Nephron (organoid): Measurements from ENCODE around the gene KCNQ1OT1.

Experiments used
- H3K27ac Mint-ChIP-seq, 3 experiments: 2 replicates each; pipeline ENCODE4 v1.8.0; 2020; ENCODE audit warnings: mixed read lengths in 3 of 3, mild to moderate bottlenecking in 2 of 3, moderate library complexity in 1 of 3
- H3K27me3 Mint-ChIP-seq: 2 replicates; pipeline ENCODE4 v1.8.0; 2021; ENCODE audit warnings: low read depth, mild to moderate bottlenecking, moderate library complexity, mixed read lengths
- H3K36me3 Mint-ChIP-seq: 2 replicates; pipeline ENCODE4 v1.8.0; 2020; ENCODE audit warnings: low read depth, mixed read lengths
- H3K4me1 Mint-ChIP-seq: 2 replicates; pipeline ENCODE4 v1.8.0; 2020; ENCODE audit warnings: mixed read lengths
- H3K4me3 Mint-ChIP-seq, 3 experiments: 2 replicates each; pipeline ENCODE4 v1.8.0; 2020; ENCODE audit warnings: mild to moderate bottlenecking in 3 of 3, mixed read lengths in 3 of 3, moderate library complexity in 2 of 3
- H3K9me3 Mint-ChIP-seq: 2 replicates; pipeline ENCODE4 v1.8.0; 2020; ENCODE audit warnings: mixed read lengths
- TF ChIP-seq, protein P1 (sequence below), 3 experiments: fragments of 200-600 bp; sonication (generic); IDR thresholded peaks; one replicate each; pipeline ENCODE4 v1.5.0; 2021; ENCODE audit warnings: antibody characterized with exemption in 3 of 3; ENCODE audit not compliant: unreplicated experiment in 3 of 3

KCNQ1OT1 gene

GRCh38 chr11:2590131-2590964 lies 109.4 kb downstream of the KCNQ1OT1 start:
- Mint-ChIP-seq H3K4me1 (no peaks in the 10 kb centered on the region), H3K36me3 (peaks cover 13% of the 10 kb centered on the region), H3K27ac (no peak overlapping the region), H3K9me3 (peaks cover 19% of the 10 kb centered on the region), H3K27me3 (peaks cover 11% of the 10 kb centered on the region), H3K4me3 (no peak overlapping the region)
- TF ChIP-seq, protein P1, sequence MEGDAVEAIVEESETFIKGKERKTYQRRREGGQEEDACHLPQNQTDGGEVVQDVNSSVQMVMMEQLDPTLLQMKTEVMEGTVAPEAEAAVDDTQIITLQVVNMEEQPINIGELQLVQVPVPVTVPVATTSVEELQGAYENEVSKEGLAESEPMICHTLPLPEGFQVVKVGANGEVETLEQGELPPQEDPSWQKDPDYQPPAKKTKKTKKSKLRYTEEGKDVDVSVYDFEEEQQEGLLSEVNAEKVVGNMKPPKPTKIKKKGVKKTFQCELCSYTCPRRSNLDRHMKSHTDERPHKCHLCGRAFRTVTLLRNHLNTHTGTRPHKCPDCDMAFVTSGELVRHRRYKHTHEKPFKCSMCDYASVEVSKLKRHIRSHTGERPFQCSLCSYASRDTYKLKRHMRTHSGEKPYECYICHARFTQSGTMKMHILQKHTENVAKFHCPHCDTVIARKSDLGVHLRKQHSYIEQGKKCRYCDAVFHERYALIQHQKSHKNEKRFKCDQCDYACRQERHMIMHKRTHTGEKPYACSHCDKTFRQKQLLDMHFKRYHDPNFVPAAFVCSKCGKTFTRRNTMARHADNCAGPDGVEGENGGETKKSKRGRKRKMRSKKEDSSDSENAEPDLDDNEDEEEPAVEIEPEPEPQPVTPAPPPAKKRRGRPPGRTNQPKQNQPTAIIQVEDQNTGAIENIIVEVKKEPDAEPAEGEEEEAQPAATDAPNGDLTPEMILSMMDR (IDR thresholded peaks at IDR 0.05; ENCODE audit: unreplicated experiment in 3 of 3) = no peak

DNA sequence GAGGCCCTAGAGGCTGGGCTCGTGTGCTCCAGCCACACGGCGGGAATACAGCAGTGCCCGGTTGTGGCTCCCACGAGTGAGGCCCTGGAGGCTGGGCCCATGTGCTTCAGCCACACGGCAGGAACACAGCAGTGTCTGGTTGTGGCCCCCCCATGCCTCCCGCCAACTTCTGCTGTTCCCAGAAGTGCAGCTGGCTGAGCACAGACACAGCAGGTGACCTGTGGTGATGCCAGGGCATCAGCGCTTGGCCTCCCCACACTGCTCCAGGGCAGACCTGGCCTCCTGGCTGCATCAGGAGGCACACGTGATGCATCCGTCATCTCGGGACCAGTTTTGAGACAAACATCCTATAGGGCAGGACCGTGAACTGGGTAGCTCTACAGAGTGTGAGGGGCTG lies 110.3 kb downstream of the KCNQ1OT1 start:
- peaks cover 11% of the 10 kb centered on the region for H3K27me3 Mint-ChIP-seq
- TF ChIP-seq, protein P1 (IDR thresholded peaks at IDR 0.05; ENCODE audit: unreplicated experiment in 3 of 3) = no peak
- no peak overlapping the region for H3K27ac Mint-ChIP-seq
- no peak overlapping the region for H3K4me3 Mint-ChIP-seq
- peaks cover 10% of the 10 kb centered on the region for H3K36me3 Mint-ChIP-seq
- no peaks in the 10 kb centered on the region for H3K4me1 Mint-ChIP-seq
- H3K9me3 Mint-ChIP-seq = peaks cover 12% of the 10 kb centered on the region

GRCh38 chr11:2588809-2589537 lies 110.8 kb downstream of the KCNQ1OT1 start:
- peaks cover 5% of the 10 kb centered on the region for H3K36me3 Mint-ChIP-seq
- H3K27me3 Mint-ChIP-seq = peaks cover 11% of the 10 kb centered on the region
- H3K4me1 Mint-ChIP-seq = no peaks in the 10 kb centered on the region
- no peak overlapping the region for H3K4me3 Mint-ChIP-seq
- H3K9me3 Mint-ChIP-seq = peaks cover 7% of the 10 kb centered on the region
- no peak overlapping the region for H3K27ac Mint-ChIP-seq
- TF ChIP-seq, protein P1 (IDR thresholded peaks at IDR 0.05; ENCODE audit: unreplicated experiment in 3 of 3) = no peak

GRCh38 chr11:2587976-2588748 lies 111.6 kb downstream of the KCNQ1OT1 start:
- Mint-ChIP-seq H3K27me3 (peaks cover 11% of the 10 kb centered on the region), H3K4me3 (no peak overlapping the region), H3K9me3 (no peaks in the 10 kb centered on the region), H3K27ac (no peak overlapping the region), H3K4me1 (no peaks in the 10 kb centered on the region), H3K36me3 (no peaks in the 10 kb centered on the region)
- TF ChIP-seq, protein P1 (IDR thresholded peaks at IDR 0.05; ENCODE audit: unreplicated experiment in 3 of 3) = no peak

- Mint-ChIP-seq H3K9me3 (no peaks in the 10 kb centered on the region), H3K4me3 (no peak overlapping the region), H3K27ac (no peak overlapping the region), H3K36me3 (no peaks in the 10 kb centered on the region), H3K27me3 (peaks cover 11% of the 10 kb centered on the region), H3K4me1 (no peaks in the 10 kb centered on the region)
- TF ChIP-seq, protein P1 (IDR thresholded peaks at IDR 0.05; ENCODE audit: unreplicated experiment in 3 of 3) = no peak
These were observed 112.5 kb downstream of the KCNQ1OT1 start for GRCh38 chr11:2587132-2587930.
